Stimulated activated memory B cell treated with anti-CD40 and anti-IgM and Interleukin-4, amounts not matched to agents 10 μg/mL and 1 μg/mL and 100 μg/mL, for 72 hours (primary cell): ENCODE results near the gene SNAI3.

ENCODE experiments used
- ATAC-seq: fragments of 150-1000 bp; cut with Tn5 transposase; 2 replicates; pipeline ENCODE4 v1.10.0; 2021
- H3K27ac Mint-ChIP-seq: one replicate; pipeline ENCODE4 v1.8.0; 2022; ENCODE audit warnings: mild to moderate bottlenecking, mixed read lengths
- H3K27me3 Mint-ChIP-seq: one replicate; pipeline ENCODE4 v1.8.0; 2022; ENCODE audit warnings: mixed read lengths
- H3K36me3 Mint-ChIP-seq: one replicate; pipeline ENCODE4 v1.8.0; 2022; ENCODE audit warnings: mixed read lengths
- H3K4me1 Mint-ChIP-seq: one replicate; pipeline ENCODE4 v1.8.0; 2022; ENCODE audit warnings: mixed read lengths
- H3K4me3 Mint-ChIP-seq: one replicate; pipeline ENCODE4 v1.8.0; 2022; ENCODE audit warnings: mild to moderate bottlenecking, moderate library complexity, mixed read lengths
- H3K9me3 Mint-ChIP-seq: one replicate; pipeline ENCODE4 v1.8.0; 2022; ENCODE audit warnings: mixed read lengths

Gene SNAI3

GRCh38 chr16:88714420-88715302, 28.4 kb upstream of the SNAI3 start:
- peaks cover 16% of the 10 kb centered on the region for H3K4me1 Mint-ChIP-seq
- H3K27ac Mint-ChIP-seq: no peak overlapping the region
- no peaks in the 10 kb centered on the region for H3K27me3 Mint-ChIP-seq
- H3K36me3 Mint-ChIP-seq: peaks cover 46% of the 10 kb centered on the region
- no peak for ATAC-seq
- H3K4me3 Mint-ChIP-seq: no peak overlapping the region
- no peaks in the 10 kb centered on the region for H3K9me3 Mint-ChIP-seq

- no peaks in the 10 kb centered on the region for H3K27me3 Mint-ChIP-seq
- H3K4me3 Mint-ChIP-seq: no peak overlapping the region
- H3K36me3 Mint-ChIP-seq: peaks cover 38% of the 10 kb centered on the region
- no peaks in the 10 kb centered on the region for H3K9me3 Mint-ChIP-seq
- ATAC-seq: no peak
- H3K4me1 Mint-ChIP-seq: peaks cover 22% of the 10 kb centered on the region
- no peak overlapping the region for H3K27ac Mint-ChIP-seq
Observed at GRCh38 chr16:88713568-88714419, 27.5 kb upstream of the SNAI3 start.

- no peak overlapping the region for H3K27ac Mint-ChIP-seq
- H3K27me3 Mint-ChIP-seq: no peaks in the 10 kb centered on the region
Observed at GRCh38 chr16:88713054-88713453, 26.7 kb upstream of the SNAI3 start.

GRCh38 chr16:88712362-88712979, 26.2 kb upstream of the SNAI3 start:
- H3K4me3 Mint-ChIP-seq: no peak overlapping the region
- no peaks in the 10 kb centered on the region for H3K27me3 Mint-ChIP-seq
- ATAC-seq: peak; percentile 22
- H3K36me3 Mint-ChIP-seq: peaks cover 29% of the 10 kb centered on the region
- no peak overlapping the region for H3K27ac Mint-ChIP-seq
- no peaks in the 10 kb centered on the region for H3K9me3 Mint-ChIP-seq
- peaks cover 27% of the 10 kb centered on the region for H3K4me1 Mint-ChIP-seq

More at GRCh38 chr16:88713054-88713453, 26.7 kb upstream of the SNAI3 start:
- Mint-ChIP-seq H3K4me1 (peaks cover 22% of the 10 kb centered on the region), H3K36me3 (peaks cover 35% of the 10 kb centered on the region), H3K9me3 (no peaks in the 10 kb centered on the region), H3K4me3 (no peak overlapping the region)
- no peak for ATAC-seq

GRCh38 chr16:88711750-88712340, 25.5 kb upstream of the SNAI3 start:
- peaks cover 23% of the 10 kb centered on the region for H3K36me3 Mint-ChIP-seq
- ATAC-seq: no peak
- no peaks in the 10 kb centered on the region for H3K27me3 Mint-ChIP-seq
- peaks cover 33% of the 10 kb centered on the region for H3K4me1 Mint-ChIP-seq
- no peak overlapping the region for H3K27ac Mint-ChIP-seq
- H3K9me3 Mint-ChIP-seq: no peaks in the 10 kb centered on the region
- H3K4me3 Mint-ChIP-seq: no peak overlapping the region

GRCh38 chr16:88710556-88710955, 24.2 kb upstream of the SNAI3 start:
- Mint-ChIP-seq H3K4me1 (peaks cover 35% of the 10 kb centered on the region), H3K9me3 (no peaks in the 10 kb centered on the region), H3K27ac (peak overlapping the region; percentile 55), H3K27me3 (no peaks in the 10 kb centered on the region), H3K4me3 (no peak overlapping the region), H3K36me3 (peaks cover 11% of the 10 kb centered on the region)
- no peak for ATAC-seq

GRCh38 chr16:88706965-88707826, 20.9 kb upstream of the SNAI3 start:
- H3K36me3 Mint-ChIP-seq: no peaks in the 10 kb centered on the region
- H3K4me1 Mint-ChIP-seq: peaks cover 68% of the 10 kb centered on the region
- H3K27me3 Mint-ChIP-seq: no peaks in the 10 kb centered on the region
- no peak for ATAC-seq
- peak overlapping the region; percentile 61 for H3K27ac Mint-ChIP-seq
- H3K9me3 Mint-ChIP-seq: no peaks in the 10 kb centered on the region
- peak overlapping the region; percentile 73 for H3K4me3 Mint-ChIP-seq

GRCh38 chr16:88706229-88706964, 20.1 kb upstream of the SNAI3 start, which contains the start of the genes CTU2 and RNF166:
TSS of gene CTU2 (plus strand) at chr16:88706503. CDS start at chr16:88706531, 28 bp downstream.
TSS of gene RNF166 (minus strand) at chr16:88706408. CDS start at chr16:88706325, 83 bp downstream.
- Mint-ChIP-seq H3K4me1 (peaks cover 70% of the 10 kb centered on the region), H3K36me3 (no peaks in the 10 kb centered on the region), H3K4me3 (peak within 1 kb of the TSS; percentile 73), H3K27ac (peak within 1 kb of the TSS; percentile 61), H3K9me3 (no peaks in the 10 kb centered on the region), H3K27me3 (no peaks in the 10 kb centered on the region)
- ATAC-seq: peak; percentile 86

- no peaks in the 10 kb centered on the region for H3K36me3 Mint-ChIP-seq
- H3K4me3 Mint-ChIP-seq: peak overlapping the region; percentile 73
- ATAC-seq: peak; percentile 28
- no peaks in the 10 kb centered on the region for H3K27me3 Mint-ChIP-seq
- no peaks in the 10 kb centered on the region for H3K9me3 Mint-ChIP-seq
- H3K4me1 Mint-ChIP-seq: peaks cover 72% of the 10 kb centered on the region
- peak overlapping the region; percentile 61 for H3K27ac Mint-ChIP-seq
Observed at GRCh38 chr16:88705801-88706228, 19.5 kb upstream of the SNAI3 start.

- Mint-ChIP-seq H3K27me3 (no peaks in the 10 kb centered on the region), H3K4me3 (peak overlapping the region; percentile 73), H3K27ac (peak overlapping the region; percentile 61), H3K9me3 (no peaks in the 10 kb centered on the region), H3K4me1 (peaks cover 73% of the 10 kb centered on the region), H3K36me3 (no peaks in the 10 kb centered on the region)
- ATAC-seq: no peak
Observed at GRCh38 chr16:88705076-88705684, 18.9 kb upstream of the SNAI3 start.

- H3K27ac Mint-ChIP-seq: peak overlapping the region; percentile 61
- no peaks in the 10 kb centered on the region for H3K27me3 Mint-ChIP-seq
- peaks cover 81% of the 10 kb centered on the region for H3K4me1 Mint-ChIP-seq
- no peaks in the 10 kb centered on the region for H3K9me3 Mint-ChIP-seq
- peak overlapping the region; percentile 73 for H3K4me3 Mint-ChIP-seq
- H3K36me3 Mint-ChIP-seq: no peaks in the 10 kb centered on the region
- peak; percentile 2 for ATAC-seq
Observed at GRCh38 chr16:88703486-88704309, 17.4 kb upstream of the SNAI3 start.

- ATAC-seq: no peak
- Mint-ChIP-seq H3K27me3 (no peaks in the 10 kb centered on the region), H3K9me3 (no peaks in the 10 kb centered on the region), H3K4me3 (peak overlapping the region; percentile 73), H3K27ac (peak overlapping the region; percentile 61), H3K36me3 (peaks cover 7% of the 10 kb centered on the region), H3K4me1 (peaks cover 89% of the 10 kb centered on the region)
Observed at GRCh38 chr16:88702371-88703210, 16.3 kb upstream of the SNAI3 start.
